Hematopoietic multipotent progenitor cell (in vitro differentiated cells): ENCODE data around the gene NCOA1. TPM values are rescaled to one million over a fixed set of nuclear protein-coding genes. Genes with fewer than 3 reads are reported as not detected.
"Not testable (repeated sequence)": the region's sequence is repeated elsewhere in the genome, so short reads cannot be mapped to it uniquely, and the experiment has no call there.

Experiments
- DNase-seq, 3 donors: peaks; one replicate each; pipeline ENCODE4 v3.0.0-alpha.2; 2011 to 2015; ENCODE audit warnings: low read depth in 2 of 3, low spot score in 2 of 3
- total RNA-seq: library from RNA; depleted of rRNA; stranded (reverse); fragments of >200 nt; gene quantifications from one replicate; pipeline ENCODE4 v1.2.3, GENCODE V29; 2012

Gene NCOA1
- total RNA-seq, 1 donor, result 33.9 TPM

DNA sequence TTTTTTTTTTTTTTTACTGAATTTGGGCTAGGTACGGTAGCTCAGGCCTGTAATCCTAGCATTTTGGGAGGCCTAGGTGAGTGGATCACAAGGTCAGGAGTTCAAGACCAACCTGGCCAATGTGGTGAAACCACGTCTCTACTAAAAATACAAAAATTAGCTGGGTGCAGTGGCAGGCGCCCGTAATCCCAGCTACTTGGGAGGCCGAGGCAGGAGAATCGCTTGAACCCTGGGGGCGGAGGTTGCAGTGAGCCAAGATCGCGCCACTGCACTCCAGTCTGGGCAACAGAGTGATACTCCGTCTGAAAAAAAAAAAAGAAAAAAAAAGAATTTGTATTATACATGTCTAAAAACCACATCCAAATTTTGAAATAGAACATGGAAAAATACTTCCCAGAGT is 78.5 kb downstream of the NCOA1 start:
- not testable (repeated sequence) for DNase-seq

DNA sequence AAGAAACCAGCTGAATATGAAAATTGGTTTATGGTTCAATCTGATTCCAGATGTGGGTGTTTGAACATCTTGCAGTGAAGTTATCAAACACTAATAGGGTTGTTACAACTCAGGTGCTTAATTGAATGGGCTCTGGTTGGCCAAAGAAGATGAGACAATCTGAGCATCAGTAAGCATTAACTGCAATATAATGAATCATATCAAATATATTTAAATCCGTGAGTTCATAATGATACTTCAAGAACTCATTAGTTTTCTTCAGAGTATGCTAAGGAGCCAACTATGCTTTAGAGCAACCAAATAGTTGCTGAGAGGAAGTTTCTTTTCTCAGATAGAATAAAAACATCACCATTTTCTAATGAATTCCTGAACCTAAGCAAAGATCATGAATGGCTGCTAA is 79.2 kb downstream of the NCOA1 start:
- no peak for DNase-seq

DNA sequence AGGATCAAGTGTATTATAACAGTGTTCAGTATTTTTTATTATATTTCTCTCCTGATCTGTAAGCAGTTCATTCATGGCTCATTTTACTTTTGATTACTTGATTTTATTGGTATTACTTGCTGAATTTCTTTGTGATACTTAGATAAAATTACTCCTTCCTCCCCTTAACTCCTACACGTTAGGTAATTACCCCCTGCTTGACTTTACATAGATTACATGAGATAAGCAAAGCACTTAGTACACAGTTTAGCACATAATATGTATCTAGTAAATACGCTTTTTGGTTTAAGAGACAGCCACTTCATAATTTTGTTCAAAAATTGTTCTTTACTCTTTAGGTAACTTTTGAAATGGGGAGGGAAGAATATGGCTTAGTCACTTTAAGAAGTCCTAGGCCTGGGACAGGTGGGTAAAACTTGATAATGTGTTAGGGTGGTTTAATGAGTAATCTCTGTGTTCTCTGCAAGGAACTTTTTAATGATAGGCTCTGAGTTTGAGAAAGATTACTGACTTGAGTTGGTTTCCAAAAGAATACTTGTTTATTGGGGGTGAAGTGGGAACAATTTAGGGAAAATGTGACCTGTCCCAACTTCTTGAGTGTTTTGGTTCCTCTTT is 80.9 kb downstream of the NCOA1 start:
- DNase-seq, result no peak

DNA sequence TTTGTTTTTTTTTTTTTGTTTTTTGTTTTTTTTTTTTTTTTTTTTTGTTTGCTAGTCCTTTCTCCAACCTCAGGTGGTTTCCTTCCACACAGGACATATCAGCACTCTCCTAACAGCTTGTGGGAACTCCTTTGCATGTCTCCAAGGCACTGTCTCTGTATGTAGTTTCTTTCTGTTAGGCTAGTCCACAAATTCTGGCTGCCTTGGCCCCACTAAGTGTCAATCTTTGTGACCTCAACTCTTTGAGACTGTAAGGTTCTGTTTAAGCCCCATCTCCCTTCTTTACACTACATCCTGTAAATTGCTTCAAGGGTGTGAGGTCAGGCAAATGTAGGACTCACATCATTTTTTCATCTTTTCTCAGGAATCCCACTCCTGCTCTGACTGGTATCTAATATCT is 85.1 kb downstream of the NCOA1 start:
- DNase-seq, result no peak

DNA sequence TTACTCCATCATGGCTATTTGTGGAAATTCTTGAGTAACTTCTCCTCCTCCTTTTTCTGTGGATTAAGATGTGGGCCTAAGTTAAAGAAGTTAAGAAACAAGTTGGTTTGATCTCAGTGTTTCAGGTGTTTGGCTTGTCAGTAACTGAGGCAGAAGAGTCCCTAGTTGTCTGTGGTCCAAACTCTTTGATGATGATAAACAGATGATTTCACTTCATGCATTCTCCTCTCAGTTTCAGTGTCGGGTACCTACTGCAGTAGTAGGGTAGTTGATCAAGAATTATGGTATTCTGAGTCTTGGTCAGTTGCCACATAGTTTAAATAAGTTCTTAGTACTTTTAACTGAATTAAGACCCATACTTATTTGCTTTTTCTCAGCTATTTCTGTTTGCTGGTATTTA is 85.6 kb downstream of the NCOA1 start:
- no peak for DNase-seq

DNA sequence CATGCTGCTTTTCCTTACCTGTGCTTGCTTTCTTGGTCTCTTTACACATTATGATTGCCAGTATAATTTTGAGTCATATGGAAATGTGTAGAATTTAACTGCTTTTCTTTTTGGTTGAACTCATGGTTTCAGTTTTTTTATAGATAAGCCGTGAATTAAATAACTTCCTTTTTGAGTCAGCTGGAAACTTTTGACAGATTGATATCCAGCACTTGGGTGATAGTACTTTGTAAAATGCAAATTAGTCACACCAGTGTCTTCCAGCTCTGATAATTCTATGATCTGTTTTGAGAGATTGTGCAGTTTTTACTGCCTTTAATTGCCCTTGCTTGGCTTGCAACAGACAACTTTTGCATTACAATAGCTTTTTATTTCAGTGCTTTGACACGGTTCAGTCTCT is 86.4 kb downstream of the NCOA1 start:
- peak in 2 of 3 donors; percentile 23 to 48 for DNase-seq

DNA sequence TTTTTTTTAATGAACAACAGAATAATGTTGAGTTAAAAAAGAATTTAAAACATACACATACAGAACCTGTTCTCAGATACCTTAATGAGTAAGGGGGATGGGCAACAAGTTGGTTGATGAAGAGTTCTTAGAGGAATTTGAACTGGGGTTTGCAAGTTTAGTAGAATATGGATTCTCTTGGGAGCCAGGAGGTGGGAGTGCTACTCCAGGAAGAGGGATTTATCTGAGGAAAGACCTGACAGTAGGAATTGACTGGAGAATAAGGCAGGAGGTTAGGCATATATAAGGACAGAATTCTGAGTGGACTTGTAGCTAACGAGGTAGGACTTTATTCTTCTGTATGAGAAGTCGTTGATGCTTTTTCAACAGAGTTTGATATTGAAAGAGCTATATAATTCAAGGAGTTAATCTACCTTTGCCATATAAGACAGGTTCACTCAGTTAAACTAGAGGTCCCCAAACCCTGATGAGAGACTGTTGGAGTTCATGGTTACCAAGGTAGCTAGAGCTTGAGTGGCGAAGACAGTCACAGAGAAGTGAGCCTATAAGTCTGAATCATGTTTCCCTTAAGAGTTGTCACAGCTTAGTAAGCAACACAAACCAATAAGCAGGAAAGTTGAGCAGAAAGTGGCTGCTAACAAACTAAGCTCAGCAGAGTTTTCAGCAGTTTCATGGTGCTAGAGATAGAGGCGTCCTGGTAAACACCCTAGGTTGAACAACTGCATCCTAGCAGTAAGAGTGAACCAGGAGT is 88.2 kb downstream of the NCOA1 start:
- DNase-seq, result no peak

DNA sequence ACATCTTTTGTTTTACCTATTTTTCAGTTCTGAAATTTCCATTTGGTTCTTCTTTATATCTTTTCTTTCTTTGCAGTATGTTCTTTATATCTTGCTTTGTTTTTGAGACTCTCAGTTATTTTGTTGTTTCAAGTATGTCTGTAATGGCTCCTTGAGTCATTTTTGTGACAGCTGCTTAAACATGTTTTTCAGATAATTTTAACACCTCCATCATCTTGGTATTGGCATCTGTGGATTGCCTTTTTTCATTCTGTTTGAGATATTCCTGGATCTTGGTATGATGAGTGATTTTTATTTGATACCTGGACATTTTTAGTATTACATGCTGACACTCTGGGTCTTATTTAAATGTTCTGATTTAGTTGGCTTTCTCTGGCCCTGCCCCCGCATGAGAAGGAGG is 89.5 kb downstream of the NCOA1 start:
- DNase-seq, result no peak

DNA sequence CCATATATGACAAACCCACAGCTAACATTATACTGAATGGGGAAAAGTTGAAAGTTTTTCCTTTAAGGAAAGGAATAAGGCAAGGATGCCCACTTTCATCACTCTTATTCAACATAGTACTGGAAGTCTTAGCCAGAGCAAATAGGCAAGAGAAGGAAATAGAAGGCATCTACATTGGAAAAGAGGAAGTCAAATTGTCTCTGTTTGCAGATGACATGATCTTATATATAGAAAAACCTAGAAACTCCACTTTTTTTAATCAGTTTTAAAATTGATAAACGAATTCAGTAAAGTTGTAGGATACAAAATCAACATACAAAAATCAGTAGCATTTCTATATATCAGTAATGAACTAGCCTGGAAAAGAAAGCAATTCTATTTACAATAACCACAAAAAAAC is 90.9 kb downstream of the NCOA1 start:
- DNase-seq, result not testable (repeated sequence)

DNA sequence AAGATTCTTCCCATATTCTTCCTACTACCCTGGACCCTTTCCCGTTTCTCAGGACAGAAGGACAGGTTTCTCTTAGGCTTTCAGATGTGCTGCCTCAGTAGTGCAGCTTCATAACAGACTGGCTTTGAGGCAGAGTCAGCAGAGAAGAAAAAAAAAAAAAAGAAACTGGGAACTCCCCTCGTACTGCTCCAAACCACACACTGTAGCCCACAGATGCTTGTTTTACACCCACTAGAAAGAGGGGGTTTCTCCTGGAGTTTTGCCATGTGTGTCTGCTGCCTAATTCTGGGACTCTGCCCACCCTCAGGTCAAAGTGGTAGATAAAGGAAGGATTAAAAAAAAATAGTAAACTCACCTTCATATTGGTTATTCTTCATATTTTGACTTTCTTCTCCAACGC is 95.9 kb downstream of the NCOA1 start:
- DNase-seq, result peak in 2 of 3 donors; percentile 53 to 65

DNA sequence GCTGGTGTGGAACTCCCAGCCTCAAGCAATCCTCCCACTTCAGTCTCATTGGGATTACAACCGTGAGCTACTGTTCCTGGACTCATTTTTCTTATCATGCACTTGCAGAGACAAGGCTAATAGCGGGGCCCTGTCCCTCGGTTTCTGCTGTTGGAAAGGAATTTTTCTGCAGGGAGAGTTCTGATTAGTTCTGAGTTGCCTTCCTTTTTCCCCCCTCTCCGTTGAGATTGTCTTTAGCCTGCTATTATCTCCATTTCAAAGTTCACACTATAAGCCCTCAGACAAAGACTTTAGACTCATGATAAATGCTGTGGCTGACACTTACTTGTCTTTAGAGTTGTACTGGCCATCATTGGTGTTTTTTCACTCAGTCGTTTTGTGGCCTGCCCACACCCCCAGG is 97.2 kb downstream of the NCOA1 start:
- no peak for DNase-seq

DNA sequence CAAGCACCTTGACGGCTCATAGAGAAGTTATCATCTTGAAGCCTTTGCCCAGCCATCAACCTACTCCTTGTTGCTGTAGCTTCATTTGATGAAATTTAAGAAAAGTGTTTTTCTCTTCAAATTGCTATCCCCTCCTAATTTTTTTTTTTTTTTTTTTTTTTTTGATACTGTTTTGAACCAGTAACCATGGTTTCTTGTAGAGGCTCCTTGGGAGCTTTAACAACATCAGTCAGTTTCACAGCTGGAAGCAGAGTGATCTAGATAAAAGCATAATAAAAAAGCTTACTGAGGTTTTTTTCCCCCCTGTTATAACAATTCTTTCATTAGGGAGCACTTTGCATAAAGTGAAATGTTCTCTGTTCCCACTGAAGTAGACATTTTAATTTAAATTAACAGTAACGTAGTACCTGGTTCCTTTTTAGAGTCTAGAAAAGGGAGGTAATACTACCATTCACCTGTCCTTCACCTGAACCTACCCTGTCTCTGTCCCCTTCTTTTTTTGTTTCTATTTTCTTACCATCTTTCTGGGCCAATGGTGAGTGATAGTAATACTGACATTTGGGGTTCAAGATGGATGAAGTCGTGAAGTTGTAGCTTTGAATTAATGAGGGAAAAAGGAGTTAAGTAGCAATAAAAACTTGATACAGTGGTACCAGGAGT is 101.5 kb downstream of the NCOA1 start:
- DNase-seq, result peak in 1 of 3 donors; percentile 22

DNA sequence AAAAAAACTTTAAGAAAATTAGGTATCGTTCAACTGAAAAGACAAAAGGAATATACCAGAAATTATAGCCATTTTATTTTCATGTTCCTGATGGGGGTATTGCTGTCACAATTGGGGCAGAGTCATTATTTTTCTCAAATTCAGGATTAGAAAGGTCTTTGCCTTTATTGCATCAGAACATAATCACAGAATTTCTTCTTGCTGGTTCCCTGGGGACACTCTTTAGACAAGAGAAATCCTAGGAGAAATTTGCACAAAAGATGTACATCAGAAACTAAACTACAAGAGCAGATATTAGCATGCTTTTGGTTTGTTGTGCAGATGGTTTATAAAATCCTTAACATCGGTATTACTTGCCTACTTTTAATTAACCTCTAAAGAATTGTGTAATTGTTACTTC is 103.2 kb downstream of the NCOA1 start:
- DNase-seq, result no peak

DNA sequence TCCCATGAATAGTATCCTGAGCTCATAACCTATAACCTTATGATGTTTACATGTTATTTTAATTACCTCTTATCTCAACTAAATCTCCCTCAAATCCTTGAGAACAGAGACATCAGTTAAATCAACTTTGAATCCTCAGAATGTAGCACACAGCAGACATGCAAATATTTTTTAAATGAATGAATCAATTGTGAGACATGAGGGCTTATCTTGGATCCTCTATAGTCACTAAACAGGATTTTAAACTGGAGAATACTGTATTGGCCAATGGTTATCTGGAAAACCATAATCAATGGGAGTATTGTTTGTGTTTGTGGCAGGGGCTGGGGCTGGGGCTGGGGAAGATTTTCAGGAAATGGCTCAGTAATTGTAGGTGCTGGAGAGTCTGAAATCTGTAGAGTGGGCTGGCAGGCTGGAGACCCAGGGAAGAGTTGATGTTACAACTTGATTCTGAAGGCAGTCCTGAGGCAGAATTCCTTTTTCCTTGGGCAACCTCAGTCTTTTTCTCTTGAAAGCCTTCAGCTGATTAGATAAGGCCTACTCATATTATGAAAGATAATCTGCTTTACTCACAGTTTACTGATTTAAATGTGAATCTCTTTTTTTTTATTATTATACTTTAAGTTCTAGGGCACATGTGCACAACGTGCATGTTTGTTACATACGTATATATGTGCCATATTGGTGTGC is 106.3 kb downstream of the NCOA1 start:
- DNase-seq, result no peak

DNA sequence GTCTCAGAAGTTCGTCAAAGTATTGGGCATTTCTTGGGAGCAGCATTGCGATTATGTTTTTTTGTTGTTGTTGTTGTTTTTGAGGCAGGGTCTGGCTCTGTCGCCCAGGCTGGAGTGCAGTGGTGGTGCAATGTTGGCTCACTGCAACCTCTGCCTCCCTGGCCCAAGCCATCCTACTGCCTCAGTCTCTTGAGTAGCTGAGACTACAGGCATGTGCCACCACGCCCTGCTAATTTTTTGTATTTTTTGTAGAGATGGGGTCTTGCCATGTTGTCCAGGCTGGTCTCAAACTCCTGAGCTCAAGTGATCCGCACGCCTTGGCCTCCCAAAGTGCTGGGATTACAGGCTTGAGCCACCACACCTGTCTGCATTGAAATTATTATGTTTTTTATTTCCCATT is 109.1 kb downstream of the NCOA1 start:
- DNase-seq, result not testable (repeated sequence)

DNA sequence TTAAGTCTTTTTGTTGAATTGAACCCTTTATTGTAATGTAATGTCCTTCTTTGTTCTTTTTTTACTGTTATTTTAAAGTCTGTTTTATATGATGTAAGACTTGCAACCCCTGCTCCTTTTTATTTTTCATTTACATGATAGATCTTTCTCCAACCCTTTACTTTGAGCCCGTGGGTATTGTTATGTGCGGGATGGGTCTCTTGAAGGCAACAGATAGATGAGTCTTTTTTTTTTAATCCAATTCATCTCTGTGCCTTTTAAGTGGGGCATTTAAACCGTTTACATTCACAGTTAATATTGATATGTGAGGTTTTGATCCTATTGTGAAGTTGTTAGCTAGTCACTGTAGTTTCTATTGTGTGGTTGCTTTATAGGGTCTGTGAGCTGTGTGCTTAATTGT is 120.6 kb downstream of the NCOA1 start:
- DNase-seq, result no peak

DNA sequence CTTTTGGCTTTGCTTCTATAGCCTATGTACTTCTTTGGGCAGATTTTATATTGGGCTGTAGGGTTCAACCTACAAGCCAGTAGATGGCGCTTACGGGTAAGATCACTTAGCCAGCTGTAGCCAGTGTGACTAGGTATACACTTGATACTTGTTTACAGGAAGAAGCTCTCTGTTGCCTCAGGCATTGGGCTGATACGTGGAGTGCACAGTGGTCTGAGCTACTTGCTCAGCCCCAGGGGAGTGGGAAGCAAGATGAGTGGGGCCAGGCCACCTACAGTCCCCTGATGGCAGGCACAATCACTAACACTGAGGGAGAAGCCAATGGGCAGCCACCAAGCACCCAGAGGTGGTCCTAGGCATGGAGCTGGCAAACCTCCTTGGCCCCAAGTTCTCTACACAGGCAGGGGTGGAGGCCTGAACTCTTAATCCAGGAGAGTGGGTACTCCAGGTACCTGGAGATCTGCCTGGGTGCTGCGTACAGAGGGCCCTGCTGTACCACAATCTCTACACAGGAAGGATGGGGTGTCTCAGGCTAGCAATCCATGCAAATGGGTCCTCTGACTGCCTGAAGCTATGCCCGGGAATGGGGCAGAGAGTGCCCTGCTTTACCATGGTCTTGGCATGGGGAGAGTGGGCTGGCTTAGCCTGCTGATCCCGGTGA is 122.2 kb downstream of the NCOA1 start:
- no peak for DNase-seq

DNA sequence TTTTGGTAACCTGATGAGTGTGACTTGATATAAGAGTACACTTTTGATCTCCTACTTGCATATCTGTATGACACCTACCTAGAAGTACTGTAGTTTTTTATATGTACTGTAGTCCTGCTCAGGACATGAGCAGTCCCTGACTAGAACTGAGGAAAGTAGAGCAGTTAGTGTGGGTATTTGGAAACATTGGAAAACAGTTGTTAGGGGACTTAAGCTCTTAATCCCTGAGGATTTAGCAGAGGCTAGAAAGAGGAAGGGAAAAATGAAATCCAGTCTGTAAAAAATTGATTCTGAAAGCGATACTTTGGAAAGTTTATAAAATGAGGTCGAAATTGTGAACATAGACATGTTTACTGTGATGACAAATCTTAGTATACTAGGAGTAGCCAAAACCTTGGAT is 125.6 kb downstream of the NCOA1 start:
- DNase-seq, result no peak

DNA sequence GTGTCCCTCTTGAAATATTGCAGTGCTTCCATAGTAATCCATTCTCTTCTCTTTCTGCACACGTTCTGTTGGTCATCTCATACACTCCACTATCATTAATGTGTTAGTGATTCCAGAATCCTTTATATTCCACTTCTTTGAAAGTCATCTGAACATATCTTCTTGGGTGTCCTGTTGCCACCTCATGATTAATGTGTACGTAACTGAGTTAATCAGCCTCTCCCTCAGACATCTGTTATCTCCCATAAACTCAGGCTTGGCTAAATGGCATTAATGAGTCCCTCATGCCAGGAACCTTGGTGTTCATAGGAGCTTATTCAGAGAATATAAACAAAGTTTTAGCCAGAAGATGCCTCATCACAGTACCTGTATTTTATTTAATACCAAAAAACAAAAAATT is 126.4 kb downstream of the NCOA1 start:
- DNase-seq, result no peak

DNA sequence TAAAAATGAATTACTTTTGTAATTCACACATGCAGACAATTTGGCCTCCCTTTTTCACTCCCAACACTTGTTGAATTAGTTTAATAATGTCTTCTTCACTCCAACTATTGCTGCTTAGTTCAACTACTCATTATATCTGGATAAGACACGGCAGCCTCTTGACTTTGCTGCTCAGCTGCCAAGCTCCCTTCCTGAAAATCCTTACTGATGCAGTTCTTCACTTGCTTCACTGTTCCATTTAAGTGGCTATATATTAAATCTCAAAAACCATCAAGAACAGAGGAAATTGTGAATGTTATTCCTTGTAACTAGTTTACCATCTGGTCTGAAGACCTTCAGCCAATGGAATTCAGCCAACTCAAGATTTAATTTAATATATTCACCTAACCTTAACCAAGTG is 127.1 kb downstream of the NCOA1 start:
- DNase-seq, result no peak

DNA sequence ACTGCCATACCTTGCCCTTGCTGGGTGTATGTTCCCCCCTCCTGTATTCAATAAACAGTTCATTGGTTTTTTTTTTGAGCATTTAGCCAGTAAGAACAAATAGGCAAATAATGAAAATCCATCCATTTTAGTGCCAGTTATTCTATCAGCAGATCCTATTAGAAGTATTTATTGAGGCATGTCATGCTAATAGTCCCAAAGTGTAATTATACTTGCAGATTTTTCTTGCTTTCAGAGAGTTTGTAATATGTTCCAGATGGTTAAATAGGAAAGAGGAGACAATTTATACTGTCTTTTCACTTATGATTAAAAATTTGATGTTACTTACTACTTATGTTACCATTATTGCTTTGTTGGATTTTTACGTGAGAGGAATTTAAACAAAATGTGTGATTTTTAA is 127.6 kb downstream of the NCOA1 start:
- no peak for DNase-seq
